WTC11 (cell line): ENCODE measurements around the gene PTPRJ. TPM values are rescaled to one million over a fixed set of nuclear protein-coding genes. Genes with fewer than 3 reads are reported as not detected.

Source experiments
- ATAC-seq: fragments of 200-7000 bp; cut with Tn5 transposase; 2 replicates; pipeline ENCODE4 v1.10.0; 2021; ENCODE audit warnings: mild to moderate bottlenecking, moderate library complexity
- CTCF ChIA-PET: fragments of 300-600 bp; sonication (Branson Sonifier 250); formaldehyde crosslinking; loops from one replicate; lab custom pipeline; 2021; ENCODE audit warnings: antibody characterized with exemption; lab: Charles Lee
- POLR2A ChIA-PET: fragments of 350-600 bp; sonication (Branson Sonifier 250); formaldehyde crosslinking; loops from one replicate; lab custom pipeline; 2021; ENCODE audit warnings: antibody characterized with exemption; lab: Charles Lee
- DNase-seq: peaks from one replicate; pipeline ENCODE4 v3.0.0; 2021; ENCODE audit warnings: low spot score
- H3K27ac Mint-ChIP-seq: 2 replicates; pipeline ENCODE4 v1.8.0; 2021; ENCODE audit warnings: mixed read lengths
- H3K27me3 Mint-ChIP-seq: 2 replicates; pipeline ENCODE4 v1.8.0; 2021; ENCODE audit warnings: low read depth, mild to moderate bottlenecking, moderate library complexity, mixed read lengths
- H3K36me3 Mint-ChIP-seq: 2 replicates; pipeline ENCODE4 v1.8.0; 2021; ENCODE audit warnings: mixed read lengths
- H3K4me1 Mint-ChIP-seq: 2 replicates; pipeline ENCODE4 v1.8.0; 2022; ENCODE audit warnings: mixed read lengths
- H3K4me3 Mint-ChIP-seq: 2 replicates; pipeline ENCODE4 v1.8.0; 2021; ENCODE audit warnings: mild to moderate bottlenecking, moderate library complexity, mixed read lengths
- H3K9me3 Mint-ChIP-seq: 2 replicates; pipeline ENCODE4 v1.8.0; 2021; ENCODE audit warnings: mixed read lengths
- ATF1 ChIP-seq: sonication (generic); formaldehyde crosslinking; IDR thresholded peaks from 2 replicates; pipeline ENCODE4 v1.8.1; 2023; ENCODE audit warnings: mild to moderate bottlenecking, moderate library complexity, missing genetic modification reagents
- CBFB ChIP-seq: sonication (generic); formaldehyde crosslinking; IDR thresholded peaks from 2 replicates; pipeline ENCODE4 v1.8.1; 2022; ENCODE audit warnings: mild to moderate bottlenecking, low read depth, missing genetic modification reagents
- ETV6 ChIP-seq: sonication (generic); formaldehyde crosslinking; IDR thresholded peaks from 2 replicates; pipeline ENCODE4 v1.8.1; 2022; ENCODE audit warnings: mild to moderate bottlenecking, missing genetic modification reagents
- GABPB1 ChIP-seq: sonication (generic); formaldehyde crosslinking; IDR thresholded peaks from 2 replicates; pipeline ENCODE4 v1.8.1; 2023; ENCODE audit warnings: mild to moderate bottlenecking, missing genetic modification reagents
- IRF2 ChIP-seq: sonication (generic); formaldehyde crosslinking; IDR thresholded peaks from 2 replicates; pipeline ENCODE4 v1.8.0; 2022; ENCODE audit warnings: low read depth, missing genetic modification reagents, borderline replicate concordance
- JUN ChIP-seq: sonication (generic); formaldehyde crosslinking; IDR thresholded peaks from 2 replicates; pipeline ENCODE4 v1.8.0; 2023; ENCODE audit warnings: mild to moderate bottlenecking, missing genetic modification reagents
- KAT7 ChIP-seq: sonication (generic); formaldehyde crosslinking; IDR thresholded peaks from 2 replicates; pipeline ENCODE4 v1.8.1; 2023; ENCODE audit warnings: missing genetic modification reagents, mild to moderate bottlenecking, borderline replicate concordance
- NFE2L1 ChIP-seq: sonication (generic); formaldehyde crosslinking; IDR thresholded peaks from 2 replicates; pipeline ENCODE4 v1.8.1; 2023; ENCODE audit warnings: missing genetic modification reagents
- NR1H2 ChIP-seq: sonication (generic); formaldehyde crosslinking; IDR thresholded peaks from 2 replicates; pipeline ENCODE4 v1.9.0; 2021; ENCODE audit warnings: mild to moderate bottlenecking, moderate library complexity, missing genetic modification reagents
- SOX15 ChIP-seq: fragments of 250-450 bp; sonication (Bioruptor Pico); IDR thresholded peaks from 2 replicates; pipeline ENCODE4 v1.9.0; 2021; ENCODE audit warnings: mild to moderate bottlenecking
- TP53 ChIP-seq: sonication (generic); formaldehyde crosslinking; IDR thresholded peaks from 2 replicates; pipeline ENCODE4 v1.8.1; 2023; ENCODE audit warnings: mild to moderate bottlenecking, missing genetic modification reagents
- ZNF121 ChIP-seq: sonication (generic); formaldehyde crosslinking; IDR thresholded peaks from 2 replicates; pipeline ENCODE4 v1.8.0; 2023; ENCODE audit warnings: missing genetic modification reagents
- ZNF671 ChIP-seq: fragments of 250-450 bp; sonication (Bioruptor Pico); IDR thresholded peaks from 2 replicates; pipeline ENCODE4 v1.8.0; 2021; ENCODE audit warnings: mild to moderate bottlenecking
- total RNA-seq: library from RNA; stranded (reverse); gene quantifications from 3 replicates; pipeline ENCODE4 v1.2.3, GENCODE V29; 2021
- TF ChIP-seq, protein P1 (sequence below): sonication (generic); formaldehyde crosslinking; IDR thresholded peaks from 2 replicates; pipeline ENCODE4 v1.8.1; 2022; ENCODE audit warnings: low read depth, missing genetic modification reagents, borderline replicate concordance
- TF ChIP-seq, protein P2 (sequence below): sonication (generic); formaldehyde crosslinking; IDR thresholded peaks from 2 replicates; pipeline ENCODE4 v1.8.1; 2022; ENCODE audit warnings: mild to moderate bottlenecking, missing genetic modification reagents, moderate library complexity, borderline replicate concordance
- TF ChIP-seq, protein P3 (sequence below): fragments of 250-450 bp; sonication (Bioruptor Pico); IDR thresholded peaks from 2 replicates; pipeline ENCODE4 v1.8.0; 2021; ENCODE audit warnings: mild to moderate bottlenecking
- TF ChIP-seq, protein P4 (sequence below): fragments of 250-450 bp; sonication (Bioruptor Pico); IDR thresholded peaks from 2 replicates; pipeline ENCODE4 v1.9.0; 2021; ENCODE audit warnings: moderate library complexity, mild to moderate bottlenecking, inconsistent platforms, borderline replicate concordance
- TF ChIP-seq, protein P5 (sequence below): sonication (generic); formaldehyde crosslinking; IDR thresholded peaks from 2 replicates; pipeline ENCODE4 v1.8.1; 2023; ENCODE audit warnings: mild to moderate bottlenecking, moderate library complexity, missing genetic modification reagents
- TF ChIP-seq, protein P6 (sequence below): sonication (generic); formaldehyde crosslinking; IDR thresholded peaks from 2 replicates; pipeline ENCODE4 v1.8.1; 2023; ENCODE audit warnings: mild to moderate bottlenecking, missing genetic modification reagents

The PTPRJ gene
- total RNA-seq, 1 experiment from 2014 or later, result 19.5 TPM

DNA sequence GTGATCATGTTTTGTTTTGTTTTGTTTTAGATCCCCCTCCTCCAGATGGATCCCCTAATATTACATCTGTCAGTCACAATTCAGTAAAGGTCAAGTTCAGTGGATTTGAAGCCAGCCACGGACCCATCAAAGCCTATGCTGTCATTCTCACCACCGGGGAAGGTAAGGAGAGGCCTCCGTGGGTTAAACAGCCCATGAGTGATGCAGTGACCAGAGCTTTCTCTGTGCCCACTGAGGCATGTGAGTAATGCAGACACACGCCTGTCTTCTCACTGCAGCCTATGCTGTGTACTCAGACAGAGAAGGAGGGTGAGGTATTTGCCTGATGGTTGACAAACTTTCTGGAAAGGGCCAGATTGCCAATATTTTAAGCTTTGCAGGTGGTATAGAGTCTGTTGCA is 162.5 kb downstream of the PTPRJ start (continued):
- TF ChIP-seq, protein P1, sequence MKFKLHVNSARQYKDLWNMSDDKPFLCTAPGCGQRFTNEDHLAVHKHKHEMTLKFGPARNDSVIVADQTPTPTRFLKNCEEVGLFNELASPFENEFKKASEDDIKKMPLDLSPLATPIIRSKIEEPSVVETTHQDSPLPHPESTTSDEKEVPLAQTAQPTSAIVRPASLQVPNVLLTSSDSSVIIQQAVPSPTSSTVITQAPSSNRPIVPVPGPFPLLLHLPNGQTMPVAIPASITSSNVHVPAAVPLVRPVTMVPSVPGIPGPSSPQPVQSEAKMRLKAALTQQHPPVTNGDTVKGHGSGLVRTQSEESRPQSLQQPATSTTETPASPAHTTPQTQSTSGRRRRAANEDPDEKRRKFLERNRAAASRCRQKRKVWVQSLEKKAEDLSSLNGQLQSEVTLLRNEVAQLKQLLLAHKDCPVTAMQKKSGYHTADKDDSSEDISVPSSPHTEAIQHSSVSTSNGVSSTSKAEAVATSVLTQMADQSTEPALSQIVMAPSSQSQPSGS (CRISPR knock-in tag), result no peak
- TF ChIP-seq, protein P2, sequence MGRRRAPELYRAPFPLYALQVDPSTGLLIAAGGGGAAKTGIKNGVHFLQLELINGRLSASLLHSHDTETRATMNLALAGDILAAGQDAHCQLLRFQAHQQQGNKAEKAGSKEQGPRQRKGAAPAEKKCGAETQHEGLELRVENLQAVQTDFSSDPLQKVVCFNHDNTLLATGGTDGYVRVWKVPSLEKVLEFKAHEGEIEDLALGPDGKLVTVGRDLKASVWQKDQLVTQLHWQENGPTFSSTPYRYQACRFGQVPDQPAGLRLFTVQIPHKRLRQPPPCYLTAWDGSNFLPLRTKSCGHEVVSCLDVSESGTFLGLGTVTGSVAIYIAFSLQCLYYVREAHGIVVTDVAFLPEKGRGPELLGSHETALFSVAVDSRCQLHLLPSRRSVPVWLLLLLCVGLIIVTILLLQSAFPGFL (CRISPR knock-in tag), result no peak
- TF ChIP-seq CBFB, result no peak
- no peak for TF ChIP-seq ZNF121

DNA sequence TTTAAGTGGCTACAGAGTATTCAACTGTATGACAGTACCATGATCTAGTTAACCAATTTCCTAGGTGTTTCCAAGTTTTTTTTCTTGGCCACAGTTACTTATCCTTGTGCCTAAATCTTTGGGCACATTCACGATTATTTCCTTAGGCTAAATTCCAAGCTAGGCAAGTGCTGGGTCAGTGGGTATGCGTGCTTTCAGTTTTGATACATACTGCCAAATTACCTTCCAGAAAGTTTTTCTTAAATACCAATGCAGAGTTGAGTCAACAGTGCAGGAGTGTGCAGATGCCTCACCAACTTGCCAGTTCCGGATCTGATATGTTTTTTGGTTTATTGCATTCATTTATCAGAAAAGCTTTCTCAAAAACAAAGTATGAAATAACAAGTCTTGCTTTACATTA is 168.4 kb downstream of the PTPRJ start:
- ChIA-PET POLR2A (no interaction called here), CTCF (no interaction called here)
- TF ChIP-seq, protein P1 (CRISPR knock-in tag), result no peak
- TF ChIP-seq, protein P2 (CRISPR knock-in tag), result no peak
- TF ChIP-seq, protein P3, sequence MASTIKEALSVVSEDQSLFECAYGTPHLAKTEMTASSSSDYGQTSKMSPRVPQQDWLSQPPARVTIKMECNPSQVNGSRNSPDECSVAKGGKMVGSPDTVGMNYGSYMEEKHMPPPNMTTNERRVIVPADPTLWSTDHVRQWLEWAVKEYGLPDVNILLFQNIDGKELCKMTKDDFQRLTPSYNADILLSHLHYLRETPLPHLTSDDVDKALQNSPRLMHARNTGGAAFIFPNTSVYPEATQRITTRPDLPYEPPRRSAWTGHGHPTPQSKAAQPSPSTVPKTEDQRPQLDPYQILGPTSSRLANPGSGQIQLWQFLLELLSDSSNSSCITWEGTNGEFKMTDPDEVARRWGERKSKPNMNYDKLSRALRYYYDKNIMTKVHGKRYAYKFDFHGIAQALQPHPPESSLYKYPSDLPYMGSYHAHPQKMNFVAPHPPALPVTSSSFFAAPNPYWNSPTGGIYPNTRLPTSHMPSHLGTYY (CRISPR knock-in tag), result no peak
- TF ChIP-seq GABPB1 (CRISPR knock-in tag) (no peak), ATF1 (CRISPR knock-in tag) (no peak), NFE2L1 (CRISPR knock-in tag) (no peak), ZNF671 (CRISPR knock-in tag) (no peak), ETV6 (CRISPR knock-in tag) (no peak), SOX15 (CRISPR knock-in tag) (no peak), NR1H2 (no peak), IRF2 (CRISPR knock-in tag) (no peak)
- TF ChIP-seq, protein P4, sequence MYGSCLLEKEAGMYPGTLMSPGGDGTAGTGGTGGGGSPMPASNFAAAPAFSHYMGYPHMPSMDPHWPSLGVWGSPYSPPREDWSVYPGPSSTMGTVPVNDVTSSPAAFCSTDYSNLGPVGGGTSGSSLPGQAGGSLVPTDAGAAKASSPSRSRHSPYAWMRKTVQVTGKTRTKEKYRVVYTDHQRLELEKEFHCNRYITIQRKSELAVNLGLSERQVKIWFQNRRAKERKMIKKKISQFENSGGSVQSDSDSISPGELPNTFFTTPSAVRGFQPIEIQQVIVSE (CRISPR knock-in tag), result no peak
- ATAC-seq, result no peak
- H3K27me3 Mint-ChIP-seq, result no peaks in the 10 kb centered on the region
- H3K36me3 Mint-ChIP-seq, result peaks cover 39% of the 10 kb centered on the region
- H3K9me3 Mint-ChIP-seq, result peaks cover 11% of the 10 kb centered on the region
- no peak overlapping the region for H3K27ac Mint-ChIP-seq
- H3K4me3 Mint-ChIP-seq, result no peak overlapping the region
- H3K4me1 Mint-ChIP-seq, result no peaks in the 10 kb centered on the region
- DNase-seq, result no peak

DNA sequence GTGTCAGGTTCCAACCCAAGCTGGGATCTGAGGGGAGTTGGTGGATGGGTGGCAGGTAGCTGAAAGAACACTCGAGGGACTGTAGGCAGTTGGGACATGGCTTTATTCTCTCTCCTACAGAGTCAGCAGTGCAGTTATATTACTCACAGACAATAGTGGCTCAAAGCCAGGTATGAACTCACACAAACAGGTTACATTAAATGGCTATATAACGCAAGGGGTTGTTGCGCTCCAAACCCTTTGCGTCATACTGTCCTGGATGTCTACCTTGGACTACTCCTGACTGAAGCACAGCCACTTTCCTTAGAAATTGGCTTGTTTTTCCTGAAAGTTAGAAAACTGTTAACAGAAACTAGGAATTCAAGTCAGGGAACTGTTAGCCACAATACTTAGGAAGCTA is 169.9 kb downstream of the PTPRJ start:
- H3K4me3 Mint-ChIP-seq, result no peak overlapping the region
- CTCF ChIA-PET, result no interaction called here
- H3K36me3 Mint-ChIP-seq, result peaks cover 40% of the 10 kb centered on the region
- POLR2A ChIA-PET, result no interaction called here
- H3K4me1 Mint-ChIP-seq, result no peaks in the 10 kb centered on the region
- H3K27ac Mint-ChIP-seq, result no peak overlapping the region
- H3K27me3 Mint-ChIP-seq, result no peaks in the 10 kb centered on the region
- ATAC-seq, result no peak
- peaks cover 16% of the 10 kb centered on the region for H3K9me3 Mint-ChIP-seq
- DNase-seq, result no peak
- no peak for TF ChIP-seq JUN (CRISPR knock-in tag)
- TF ChIP-seq, protein P5, sequence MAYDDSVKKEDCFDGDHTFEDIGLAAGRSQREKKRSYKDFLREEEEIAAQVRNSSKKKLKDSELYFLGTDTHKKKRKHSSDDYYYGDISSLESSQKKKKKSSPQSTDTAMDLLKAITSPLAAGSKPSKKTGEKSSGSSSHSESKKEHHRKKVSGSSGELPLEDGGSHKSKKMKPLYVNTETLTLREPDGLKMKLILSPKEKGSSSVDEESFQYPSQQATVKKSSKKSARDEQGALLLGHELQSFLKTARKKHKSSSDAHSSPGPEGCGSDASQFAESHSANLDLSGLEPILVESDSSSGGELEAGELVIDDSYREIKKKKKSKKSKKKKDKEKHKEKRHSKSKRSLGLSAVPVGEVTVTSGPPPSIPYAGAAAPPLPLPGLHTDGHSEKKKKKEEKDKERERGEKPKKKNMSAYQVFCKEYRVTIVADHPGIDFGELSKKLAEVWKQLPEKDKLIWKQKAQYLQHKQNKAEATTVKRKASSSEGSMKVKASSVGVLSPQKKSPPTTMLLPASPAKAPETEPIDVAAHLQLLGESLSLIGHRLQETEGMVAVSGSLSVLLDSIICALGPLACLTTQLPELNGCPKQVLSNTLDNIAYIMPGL, result no peak
- no peak for TF ChIP-seq TP53
- TF ChIP-seq KAT7, result no peak
- TF ChIP-seq, protein P6, sequence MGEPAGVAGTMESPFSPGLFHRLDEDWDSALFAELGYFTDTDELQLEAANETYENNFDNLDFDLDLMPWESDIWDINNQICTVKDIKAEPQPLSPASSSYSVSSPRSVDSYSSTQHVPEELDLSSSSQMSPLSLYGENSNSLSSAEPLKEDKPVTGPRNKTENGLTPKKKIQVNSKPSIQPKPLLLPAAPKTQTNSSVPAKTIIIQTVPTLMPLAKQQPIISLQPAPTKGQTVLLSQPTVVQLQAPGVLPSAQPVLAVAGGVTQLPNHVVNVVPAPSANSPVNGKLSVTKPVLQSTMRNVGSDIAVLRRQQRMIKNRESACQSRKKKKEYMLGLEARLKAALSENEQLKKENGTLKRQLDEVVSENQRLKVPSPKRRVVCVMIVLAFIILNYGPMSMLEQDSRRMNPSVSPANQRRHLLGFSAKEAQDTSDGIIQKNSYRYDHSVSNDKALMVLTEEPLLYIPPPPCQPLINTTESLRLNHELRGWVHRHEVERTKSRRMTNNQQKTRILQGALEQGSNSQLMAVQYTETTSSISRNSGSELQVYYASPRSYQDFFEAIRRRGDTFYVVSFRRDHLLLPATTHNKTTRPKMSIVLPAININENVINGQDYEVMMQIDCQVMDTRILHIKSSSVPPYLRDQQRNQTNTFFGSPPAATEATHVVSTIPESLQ, result no peak
- TF ChIP-seq, protein P1 (CRISPR knock-in tag), result no peak
- TF ChIP-seq, protein P2 (CRISPR knock-in tag), result no peak
